ENCODE results near the gene HAAO. TPM values are rescaled to one million over a fixed set of nuclear protein-coding genes. Genes with fewer than 3 reads are reported as not detected.

HAAO gene
- total RNA-seq, 1 donor from 2014 or later: 8.5 TPM

DNA sequence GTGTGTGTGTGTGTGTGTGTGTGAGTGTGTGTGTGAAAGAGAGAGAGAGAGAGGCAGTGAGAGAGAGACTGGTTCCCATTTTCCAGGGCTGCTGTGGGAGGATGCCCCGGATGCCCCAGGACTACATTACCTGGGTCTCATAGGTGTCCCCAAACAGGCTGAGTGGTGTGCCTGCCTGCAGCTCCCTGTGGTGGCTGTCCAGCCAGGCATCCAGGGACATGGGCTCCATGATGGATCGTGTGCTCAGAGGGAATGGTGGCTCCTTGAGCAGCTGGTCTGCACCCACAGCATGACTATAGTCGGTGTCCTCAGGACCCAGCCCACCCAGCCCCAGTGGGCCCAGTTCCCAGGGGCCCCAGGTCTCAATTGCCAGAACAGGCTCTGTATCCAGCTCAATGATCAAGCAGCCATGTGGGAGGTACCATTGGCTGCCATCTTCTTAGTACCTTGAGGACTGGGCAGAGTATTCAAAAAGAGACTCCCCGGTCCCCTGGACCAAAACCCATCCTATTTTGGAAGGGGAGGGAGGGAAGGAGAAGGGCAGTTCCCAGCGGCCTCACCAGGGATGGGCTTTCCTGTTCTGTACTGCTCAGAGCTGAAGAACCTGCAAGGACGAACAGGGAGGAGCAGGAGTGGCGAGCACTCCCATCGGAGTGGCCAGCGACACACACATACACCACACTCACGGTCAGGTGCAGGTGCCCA, 22.6 kb downstream of the HAAO start:
- no peaks in the 10 kb centered on the region for H3K27me3 Mint-ChIP-seq (ENCODE audit: low read depth)
- peaks cover 2% of the 10 kb centered on the region for H3K36me3 Mint-ChIP-seq (ENCODE audit: low read depth)
- no peak overlapping the region for H3K4me3 Mint-ChIP-seq (ENCODE audit: unreplicated experiment)
- no peaks in the 10 kb centered on the region for H3K4me1 Mint-ChIP-seq (ENCODE audit: low read depth)
- H3K9me3 Mint-ChIP-seq (ENCODE audit: low read depth): no peaks in the 10 kb centered on the region
- no peak for DNase-seq (ENCODE audit: low spot score)
- TF ChIP-seq, protein P1, sequence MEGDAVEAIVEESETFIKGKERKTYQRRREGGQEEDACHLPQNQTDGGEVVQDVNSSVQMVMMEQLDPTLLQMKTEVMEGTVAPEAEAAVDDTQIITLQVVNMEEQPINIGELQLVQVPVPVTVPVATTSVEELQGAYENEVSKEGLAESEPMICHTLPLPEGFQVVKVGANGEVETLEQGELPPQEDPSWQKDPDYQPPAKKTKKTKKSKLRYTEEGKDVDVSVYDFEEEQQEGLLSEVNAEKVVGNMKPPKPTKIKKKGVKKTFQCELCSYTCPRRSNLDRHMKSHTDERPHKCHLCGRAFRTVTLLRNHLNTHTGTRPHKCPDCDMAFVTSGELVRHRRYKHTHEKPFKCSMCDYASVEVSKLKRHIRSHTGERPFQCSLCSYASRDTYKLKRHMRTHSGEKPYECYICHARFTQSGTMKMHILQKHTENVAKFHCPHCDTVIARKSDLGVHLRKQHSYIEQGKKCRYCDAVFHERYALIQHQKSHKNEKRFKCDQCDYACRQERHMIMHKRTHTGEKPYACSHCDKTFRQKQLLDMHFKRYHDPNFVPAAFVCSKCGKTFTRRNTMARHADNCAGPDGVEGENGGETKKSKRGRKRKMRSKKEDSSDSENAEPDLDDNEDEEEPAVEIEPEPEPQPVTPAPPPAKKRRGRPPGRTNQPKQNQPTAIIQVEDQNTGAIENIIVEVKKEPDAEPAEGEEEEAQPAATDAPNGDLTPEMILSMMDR (IDR thresholded peaks at IDR 0.05): no peak
- H3K27ac Mint-ChIP-seq (ENCODE audit: unreplicated experiment): no peak overlapping the region

DNA sequence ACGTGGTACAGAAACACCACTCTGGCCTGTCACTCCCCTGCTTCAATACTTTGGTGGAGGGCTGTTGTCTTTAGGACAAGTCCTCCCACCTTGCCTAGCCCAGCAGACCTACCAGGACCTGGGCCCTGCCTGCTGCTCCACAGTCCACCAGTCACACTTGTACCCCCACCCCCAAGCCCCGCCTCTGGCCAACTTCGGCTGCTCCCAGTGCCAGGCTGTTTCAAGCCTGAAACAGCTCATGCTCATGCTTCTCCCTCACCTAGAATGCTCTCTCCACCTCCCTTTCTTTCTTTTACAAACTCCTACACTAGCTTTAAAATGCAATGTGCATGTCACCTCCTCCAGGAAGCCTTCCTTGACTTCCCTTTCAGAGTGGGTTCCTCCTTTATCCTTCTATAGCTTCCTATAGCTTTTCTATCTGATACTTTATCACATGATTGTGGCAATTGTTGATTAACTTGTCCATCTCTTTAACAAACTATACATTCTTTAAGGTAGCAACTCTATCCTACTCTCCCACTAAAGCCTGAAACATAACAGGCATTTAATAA, 23.6 kb downstream of the HAAO start:
- no peak overlapping the region for H3K4me3 Mint-ChIP-seq (ENCODE audit: unreplicated experiment)

DNA sequence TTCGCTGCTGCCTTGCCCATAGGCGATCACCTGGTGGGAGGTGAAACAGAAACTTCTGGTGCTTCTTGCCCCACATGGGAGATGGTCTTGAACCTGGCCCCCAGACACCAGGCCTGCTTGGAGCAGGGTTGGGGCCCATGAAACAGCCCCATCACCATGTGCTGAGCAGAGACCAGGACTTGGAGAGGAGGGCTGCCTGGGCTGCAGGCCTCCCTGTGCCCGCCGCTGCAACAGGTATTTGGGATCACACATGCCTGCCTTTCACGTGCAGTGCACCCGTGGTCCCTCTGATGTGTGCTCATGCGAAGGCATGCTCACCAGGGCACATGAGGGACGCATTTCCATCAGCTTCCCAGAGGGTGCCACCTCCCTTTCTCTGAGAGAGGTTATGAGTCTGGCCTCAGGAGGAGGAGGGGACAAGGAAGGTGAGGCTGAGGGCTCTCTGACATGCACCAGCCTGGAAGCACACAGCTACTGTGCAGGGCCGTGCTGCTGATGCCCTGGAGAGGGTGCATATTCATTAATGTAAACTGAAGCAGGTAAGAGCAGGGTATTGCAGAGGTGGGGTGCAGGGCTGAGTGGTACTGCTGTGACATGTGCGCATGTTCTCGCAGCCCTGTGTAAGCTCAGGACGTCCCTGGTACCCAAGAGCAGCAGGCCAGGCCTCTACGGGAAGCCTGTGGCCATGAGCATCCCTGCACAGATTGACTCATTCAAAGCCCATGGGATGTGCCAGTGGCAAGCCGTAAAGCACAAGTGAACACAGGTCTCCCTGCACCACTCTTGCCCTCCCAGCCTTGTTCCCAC, 24.3 kb downstream of the HAAO start:
- no peaks in the 10 kb centered on the region for H3K4me1 Mint-ChIP-seq (ENCODE audit: low read depth)
- H3K4me3 Mint-ChIP-seq (ENCODE audit: unreplicated experiment): no peak overlapping the region
- peaks cover under 1% of the 10 kb centered on the region for H3K36me3 Mint-ChIP-seq (ENCODE audit: low read depth)
- H3K9me3 Mint-ChIP-seq (ENCODE audit: low read depth): no peaks in the 10 kb centered on the region
- no peaks in the 10 kb centered on the region for H3K27me3 Mint-ChIP-seq (ENCODE audit: low read depth)
- H3K27ac Mint-ChIP-seq (ENCODE audit: unreplicated experiment): peak overlapping the region; percentile 15
- TF ChIP-seq, protein P1 (IDR thresholded peaks at IDR 0.05): no peak
- no peak for DNase-seq (ENCODE audit: low spot score)

More for the DNA sequence above, 23.6 kb downstream of the HAAO start:
- Mint-ChIP-seq H3K4me1 (ENCODE audit: low read depth) (no peaks in the 10 kb centered on the region), H3K9me3 (ENCODE audit: low read depth) (no peaks in the 10 kb centered on the region), H3K36me3 (ENCODE audit: low read depth) (no peaks in the 10 kb centered on the region), H3K27ac (ENCODE audit: unreplicated experiment) (no peak overlapping the region), H3K27me3 (ENCODE audit: low read depth) (no peaks in the 10 kb centered on the region)
- TF ChIP-seq, protein P1 (IDR thresholded peaks at IDR 0.05): no peak
- DNase-seq (ENCODE audit: low spot score): no peak

DNA sequence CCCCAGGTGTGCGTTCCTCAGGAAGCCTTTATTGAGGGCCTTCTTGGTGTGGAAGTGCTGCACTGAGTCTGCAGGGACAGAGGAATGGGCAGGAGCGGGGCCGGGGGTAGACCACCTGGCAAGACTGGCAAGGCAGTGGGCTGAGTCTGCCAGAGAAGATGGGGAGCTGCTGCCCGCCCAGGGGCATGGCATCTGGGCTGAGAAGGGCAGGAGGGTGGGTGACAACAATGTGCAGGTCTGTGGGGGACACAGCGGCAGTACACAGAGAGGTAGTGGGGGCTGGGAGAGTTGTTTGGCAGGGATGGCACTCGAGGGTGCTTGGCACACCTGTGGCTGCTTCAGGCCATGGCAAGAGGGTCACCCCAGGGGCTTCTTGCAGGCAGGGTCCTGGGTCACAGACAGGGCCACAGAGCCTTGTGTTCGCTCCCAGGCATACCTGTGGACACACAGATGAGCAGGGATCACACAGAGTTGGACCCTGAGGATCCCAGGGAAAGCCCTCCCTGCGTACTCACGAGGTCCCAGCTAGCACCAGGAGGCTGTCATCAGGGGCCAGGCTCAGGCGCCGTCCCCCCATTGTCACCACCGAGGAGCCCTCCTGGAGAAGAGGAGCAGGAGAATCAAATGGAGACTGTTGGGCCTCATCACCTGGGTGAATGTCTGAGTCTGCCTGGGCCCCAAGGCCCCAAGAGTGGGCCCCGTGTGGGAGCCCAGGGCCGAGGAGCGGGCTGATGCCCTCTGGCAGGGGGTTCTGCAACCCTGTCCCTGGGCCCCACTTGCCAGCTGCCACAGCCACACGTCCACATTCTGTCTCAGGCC, 25.1 kb downstream of the HAAO start:
- no peak overlapping the region for H3K4me3 Mint-ChIP-seq (ENCODE audit: unreplicated experiment)
- peak overlapping the region; percentile 15 for H3K27ac Mint-ChIP-seq (ENCODE audit: unreplicated experiment)
- peaks cover 4% of the 10 kb centered on the region for H3K36me3 Mint-ChIP-seq (ENCODE audit: low read depth)
- H3K4me1 Mint-ChIP-seq (ENCODE audit: low read depth): no peaks in the 10 kb centered on the region
- H3K9me3 Mint-ChIP-seq (ENCODE audit: low read depth): no peaks in the 10 kb centered on the region
- no peaks in the 10 kb centered on the region for H3K27me3 Mint-ChIP-seq (ENCODE audit: low read depth)
- TF ChIP-seq, protein P1 (IDR thresholded peaks at IDR 0.05): no peak
- no peak for DNase-seq (ENCODE audit: low spot score)

DNA sequence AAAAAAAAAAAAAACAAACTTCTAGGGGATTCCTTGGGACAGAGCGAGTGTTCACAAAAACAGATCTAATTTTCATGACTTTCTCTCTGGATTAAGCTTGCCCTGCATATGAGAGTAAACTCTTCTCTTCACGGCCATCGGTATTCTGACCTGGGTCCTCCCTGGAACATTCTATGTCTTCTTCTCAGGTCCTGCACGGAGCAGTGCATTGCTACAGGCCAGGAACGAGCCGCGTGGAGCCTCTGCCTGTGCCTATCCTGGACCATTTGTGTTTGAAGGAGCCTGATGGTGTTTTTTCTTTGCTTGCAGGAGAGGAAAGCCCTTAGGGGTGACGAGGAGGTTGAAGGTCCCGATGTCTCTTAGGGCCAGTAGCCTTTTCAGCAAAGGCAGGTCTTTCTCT, 26.7 kb downstream of the HAAO start:
- no peak overlapping the region for H3K4me3 Mint-ChIP-seq (ENCODE audit: unreplicated experiment)
- no peak for DNase-seq (ENCODE audit: low spot score)
- H3K9me3 Mint-ChIP-seq (ENCODE audit: low read depth): no peaks in the 10 kb centered on the region
- H3K36me3 Mint-ChIP-seq (ENCODE audit: low read depth): peaks cover 4% of the 10 kb centered on the region
- H3K27ac Mint-ChIP-seq (ENCODE audit: unreplicated experiment): no peak overlapping the region
- H3K27me3 Mint-ChIP-seq (ENCODE audit: low read depth): no peaks in the 10 kb centered on the region
- H3K4me1 Mint-ChIP-seq (ENCODE audit: low read depth): no peaks in the 10 kb centered on the region
- TF ChIP-seq, protein P1 (IDR thresholded peaks at IDR 0.05): no peak
